Thoracic aorta (tissue), 2 donors: ENCODE data around the gene PGM1. TPM values are rescaled to one million over a fixed set of nuclear protein-coding genes. Genes with fewer than 3 reads are reported as not detected.

Experiments used
- ATAC-seq: fragments of 150-250 bp; one replicate; pipeline ENCODE4 v1.8.0; 2017; ENCODE audit warnings: low read depth; ENCODE audit not compliant: insufficient number of reproducible peaks, low FRiP score
- DNase-seq: peaks from one replicate; pipeline ENCODE4 v3.0.0-alpha.2; 2020; ENCODE audit warnings: low spot score
- H3K27ac ChIP-seq, 2 donors: fragments of 200-600 bp; sonication (generic); 1 replicate in 1 of 2; 2 replicates in 1 of 2; pipeline ENCODE4 v1.5.1; 2016; ENCODE audit warnings: mild to moderate bottlenecking in 2 of 2, moderate library complexity in 2 of 2
- H3K27me3 ChIP-seq: fragments of 200-600 bp; sonication (generic); replicated peaks from 2 replicates; pipeline ENCODE4 v1.6.0; 2016; ENCODE audit warnings: mild to moderate bottlenecking; ENCODE audit not compliant: insufficient read depth
- H3K36me3 ChIP-seq: fragments of 200-600 bp; sonication (generic); one replicate; pipeline ENCODE4 v1.5.1; 2016
- H3K4me1 ChIP-seq, 2 donors: fragments of 200-600 bp; sonication (generic); 1 replicate in 1 of 2; 2 replicates in 1 of 2; pipeline versions ENCODE4 v1.5.1 to v1.6.0; 2016; ENCODE audit warnings: low read depth in 2 of 2, mild to moderate bottlenecking in 1 of 2; ENCODE audit not compliant: control insufficient read depth in 1 of 2
- H3K4me3 ChIP-seq: fragments of 200-600 bp; sonication (generic); 2 replicates; pipeline ENCODE4 v1.5.1; 2016; ENCODE audit warnings: mild to moderate bottlenecking
- H3K9me3 ChIP-seq: fragments of 200-600 bp; sonication (generic); 2 replicates; pipeline ENCODE4 v1.5.1; 2016
- CTCF ChIP-seq: fragments of 200-600 bp; sonication (generic); IDR thresholded peaks from one replicate; pipeline ENCODE4 v1.5.1; 2019; ENCODE audit warnings: antibody characterized with exemption
- total RNA-seq, 2 donors: library from RNA; depleted of rRNA; stranded (reverse); fragments of >200 nt; gene quantifications; one replicate each; pipeline versions ENCODE4 v1.1.0 to v1.2.3, GENCODE V29; 2016

The PGM1 gene
- total RNA-seq, 2 donors from 2014 or later = 62.4 to 69.7 TPM

GRCh38 chr1:63709267-63709828 is 116.1 kb downstream of the PGM1 start:
- H3K4me3 ChIP-seq = no peak overlapping the region
- peaks cover 6 to 10% of the 10 kb centered on the region in 2 donors for H3K4me1 ChIP-seq
- no peaks in the 10 kb centered on the region for H3K27me3 ChIP-seq
- no peaks in the 10 kb centered on the region for H3K9me3 ChIP-seq
- no peak for ATAC-seq
- no peak for DNase-seq
- TF ChIP-seq CTCF = no peak
- no peaks in the 10 kb centered on the region for H3K36me3 ChIP-seq
- H3K27ac ChIP-seq = no peak overlapping the region

Other genes with a start within 250 kb of the PGM1 start
- gene ALG6, start 225.8 kb upstream of the PGM1 start, total RNA-seq = 1 to 10 TPM; 1.8 to 8.3 TPM
- gene ITGB3BP, start 70.2 kb upstream of the PGM1 start, total RNA-seq = 10 to 100 TPM in 1 of 2 donors, 1 to 10 TPM in 1; 7.1 to 29.5 TPM
- 1 to 10 TPM; 3.4 to 4.7 TPM for gene EFCAB7, start 69.9 kb upstream of the PGM1 start, total RNA-seq
- gene ROR1, start 180.6 kb downstream of the PGM1 start, total RNA-seq = 10 to 100 TPM; 41.2 to 51.8 TPM